Upper lobe of right lung (tissue), 1 donor: Measurements from ENCODE around the gene CNNM1. TPM values are rescaled to one million over a fixed set of nuclear protein-coding genes. Genes with fewer than 3 reads are reported as not detected.

ENCODE experiments used
- ATAC-seq: fragments of 200-7000 bp; cut with Tn5 transposase; one replicate; pipeline ENCODE4 v1.9.1; 2020; ENCODE audit warnings: mild to moderate bottlenecking, moderate library complexity
- DNase-seq: peaks from one replicate; pipeline ENCODE4 v3.0.0-alpha.2; 2020
- H3K27ac ChIP-seq: fragments of 200-600 bp; one replicate; pipeline ENCODE4 v1.8.0; 2022
- H3K27me3 ChIP-seq: fragments of 200-600 bp; one replicate; pipeline ENCODE4 v1.8.0; 2022; ENCODE audit warnings: mild to moderate bottlenecking
- H3K36me3 ChIP-seq: fragments of 200-600 bp; one replicate; pipeline ENCODE4 v1.8.0; 2022
- H3K4me1 ChIP-seq: fragments of 200-600 bp; one replicate; pipeline ENCODE4 v1.8.0; 2022
- H3K4me3 ChIP-seq: fragments of 200-600 bp; one replicate; pipeline ENCODE4 v1.8.0; 2022; ENCODE audit warnings: mild to moderate bottlenecking
- H3K9me3 ChIP-seq: fragments of 200-600 bp; one replicate; pipeline ENCODE4 v1.8.0; 2022
- intact Hi-C: fragments of 100-400 bp; cut with DNase I; formaldehyde crosslinking; loops from one replicate; pipeline ENCODE4 v1.11.0; 2022
- total RNA-seq: library from RNA; stranded (reverse); fragmentation: NEBNext Ultra II Directional; extraction: Animal tissue kit (Norgen Biotek cat#: 25700); gene quantifications from one replicate; pipeline ENCODE4 v1.2.1, GENCODE V29; 2021
- TF ChIP-seq, protein P1 (sequence below): fragments of 200-600 bp; IDR thresholded peaks from one replicate; pipeline ENCODE4 v1.8.0; 2022; ENCODE audit warnings: antibody characterized with exemption
- donor health status: DM: no; HTN: yes; CAD: no; lungs with severe emphysema.

CNNM1 gene
- total RNA-seq, 1 donor from 2014 or later: 0.69 TPM

DNA sequence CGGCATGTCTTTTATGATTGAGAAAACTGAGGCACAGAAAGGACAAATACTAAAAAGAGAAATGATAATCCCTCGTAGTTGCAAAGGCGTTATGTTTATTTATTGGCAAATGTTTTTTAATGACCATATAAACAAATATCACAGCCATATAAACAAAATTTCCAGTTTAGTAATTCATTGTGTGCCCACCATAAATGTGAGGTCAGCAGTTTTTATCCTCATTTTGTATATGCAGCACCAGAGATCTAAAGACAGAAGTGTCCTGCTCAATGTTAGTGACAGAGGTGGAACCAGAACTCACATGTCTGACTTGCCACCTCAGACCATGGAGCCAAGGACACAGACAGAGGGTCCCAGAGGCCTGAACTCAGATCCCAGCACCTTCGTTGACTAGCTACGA is 14.1 kb downstream of the CNNM1 start:
- no peaks in the 10 kb centered on the region for H3K36me3 ChIP-seq
- H3K27me3 ChIP-seq: no peaks in the 10 kb centered on the region
- DNase-seq: no peak
- intact Hi-C loops: no loop called here
- no peak overlapping the region for H3K4me3 ChIP-seq
- no peaks in the 10 kb centered on the region for H3K4me1 ChIP-seq
- no peak overlapping the region for H3K27ac ChIP-seq
- H3K9me3 ChIP-seq: no peaks in the 10 kb centered on the region
- no peak for ATAC-seq
- TF ChIP-seq, protein P1, sequence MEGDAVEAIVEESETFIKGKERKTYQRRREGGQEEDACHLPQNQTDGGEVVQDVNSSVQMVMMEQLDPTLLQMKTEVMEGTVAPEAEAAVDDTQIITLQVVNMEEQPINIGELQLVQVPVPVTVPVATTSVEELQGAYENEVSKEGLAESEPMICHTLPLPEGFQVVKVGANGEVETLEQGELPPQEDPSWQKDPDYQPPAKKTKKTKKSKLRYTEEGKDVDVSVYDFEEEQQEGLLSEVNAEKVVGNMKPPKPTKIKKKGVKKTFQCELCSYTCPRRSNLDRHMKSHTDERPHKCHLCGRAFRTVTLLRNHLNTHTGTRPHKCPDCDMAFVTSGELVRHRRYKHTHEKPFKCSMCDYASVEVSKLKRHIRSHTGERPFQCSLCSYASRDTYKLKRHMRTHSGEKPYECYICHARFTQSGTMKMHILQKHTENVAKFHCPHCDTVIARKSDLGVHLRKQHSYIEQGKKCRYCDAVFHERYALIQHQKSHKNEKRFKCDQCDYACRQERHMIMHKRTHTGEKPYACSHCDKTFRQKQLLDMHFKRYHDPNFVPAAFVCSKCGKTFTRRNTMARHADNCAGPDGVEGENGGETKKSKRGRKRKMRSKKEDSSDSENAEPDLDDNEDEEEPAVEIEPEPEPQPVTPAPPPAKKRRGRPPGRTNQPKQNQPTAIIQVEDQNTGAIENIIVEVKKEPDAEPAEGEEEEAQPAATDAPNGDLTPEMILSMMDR: no peak

DNA sequence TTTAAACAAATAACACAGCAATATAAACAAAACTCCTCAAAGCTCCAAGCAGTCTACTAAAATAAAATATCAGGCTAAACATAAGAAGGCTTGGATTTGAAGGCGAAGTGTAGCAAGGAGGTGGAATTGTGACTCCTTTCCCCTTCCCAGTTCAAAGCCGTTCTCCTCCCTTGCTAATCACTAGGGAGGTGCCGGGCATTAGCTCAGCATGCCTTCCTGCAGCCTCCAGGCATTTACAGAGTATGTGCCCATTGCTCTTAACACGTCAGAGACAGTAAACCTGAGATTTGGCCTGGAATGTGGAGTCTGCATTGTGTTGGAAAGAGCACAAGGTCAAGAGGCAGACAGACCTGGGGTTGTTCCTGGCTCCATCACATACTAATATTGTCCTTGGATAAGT is 15.6 kb downstream of the CNNM1 start:
- H3K9me3 ChIP-seq: no peaks in the 10 kb centered on the region
- intact Hi-C loops: no loop called here
- H3K36me3 ChIP-seq: no peaks in the 10 kb centered on the region
- ATAC-seq (no peak), DNase-seq (no peak)
- H3K4me1 ChIP-seq: no peaks in the 10 kb centered on the region
- TF ChIP-seq, protein P1: no peak
- H3K4me3 ChIP-seq: no peak overlapping the region
- H3K27ac ChIP-seq: no peak overlapping the region
- H3K27me3 ChIP-seq: no peaks in the 10 kb centered on the region

- no peak overlapping the region for H3K4me3 ChIP-seq
- no peaks in the 10 kb centered on the region for H3K4me1 ChIP-seq
- TF ChIP-seq, protein P1: no peak
- H3K27me3 ChIP-seq: no peaks in the 10 kb centered on the region
- intact Hi-C loops: no loop called here
- no peak for ATAC-seq
- H3K36me3 ChIP-seq: no peaks in the 10 kb centered on the region
- H3K27ac ChIP-seq: no peak overlapping the region
- H3K9me3 ChIP-seq: no peaks in the 10 kb centered on the region
- no peak for DNase-seq
Measured at GRCh38 chr10:99345350-99345749, 16.2 kb downstream of the CNNM1 start.

DNA sequence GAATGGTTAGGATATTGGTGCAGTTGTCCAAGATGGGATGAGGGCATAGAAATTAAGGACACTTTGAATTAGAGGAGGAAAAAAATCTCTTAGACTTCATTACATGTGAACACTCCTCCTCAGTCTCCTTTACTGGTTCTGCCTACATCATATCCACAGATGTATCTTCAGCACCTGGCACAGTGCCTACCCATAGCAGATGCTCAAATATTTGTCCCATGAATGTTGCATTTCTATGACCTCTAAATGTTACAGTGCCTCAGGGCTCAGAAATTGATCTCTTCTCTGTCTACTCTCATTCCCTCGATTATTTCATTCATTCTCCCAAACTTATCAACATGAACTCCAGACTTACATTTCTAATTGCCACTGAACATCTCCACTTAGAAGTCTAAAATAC is 17.1 kb downstream of the CNNM1 start:
- no peak for DNase-seq
- Histone ChIP-seq H3K27me3 (no peaks in the 10 kb centered on the region), H3K27ac (no peak overlapping the region), H3K36me3 (no peaks in the 10 kb centered on the region), H3K4me1 (no peaks in the 10 kb centered on the region), H3K4me3 (no peak overlapping the region), H3K9me3 (no peaks in the 10 kb centered on the region)
- ATAC-seq: no peak
- TF ChIP-seq, protein P1: no peak
- intact Hi-C loops: no loop called here

DNA sequence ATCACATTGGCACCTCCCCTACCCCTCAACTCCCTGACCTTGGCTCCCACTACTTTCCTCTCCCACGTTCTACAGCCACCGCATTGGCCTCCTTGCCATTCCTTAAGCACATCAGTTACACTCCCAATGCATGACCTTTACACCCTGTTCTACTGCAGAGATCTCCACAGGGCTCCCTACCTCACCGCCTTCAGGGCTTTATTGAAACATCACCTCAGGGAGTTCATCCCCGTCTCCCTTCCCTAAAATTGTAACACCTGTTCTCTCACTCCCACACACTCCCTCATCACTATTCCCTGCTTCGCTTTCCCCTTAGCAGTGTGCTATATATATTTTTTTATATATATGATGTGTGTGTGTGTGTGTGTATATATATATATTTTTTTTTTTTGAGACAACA is 18.5 kb downstream of the CNNM1 start:
- TF ChIP-seq, protein P1: no peak
- Histone ChIP-seq H3K36me3 (no peaks in the 10 kb centered on the region), H3K9me3 (no peaks in the 10 kb centered on the region), H3K27me3 (no peaks in the 10 kb centered on the region), H3K4me3 (no peak overlapping the region), H3K4me1 (no peaks in the 10 kb centered on the region), H3K27ac (no peak overlapping the region)
- ATAC-seq: no peak
- no peak for DNase-seq
- intact Hi-C loops: no loop called here

GRCh38 chr10:99353182-99353581 is 24.0 kb downstream of the CNNM1 start:
- no peaks in the 10 kb centered on the region for H3K4me1 ChIP-seq
- intact Hi-C loops: no loop called here
- ATAC-seq (no peak), DNase-seq (no peak)
- H3K27me3 ChIP-seq: no peaks in the 10 kb centered on the region
- H3K36me3 ChIP-seq: no peaks in the 10 kb centered on the region
- no peak overlapping the region for H3K4me3 ChIP-seq
- TF ChIP-seq, protein P1: no peak
- H3K27ac ChIP-seq: no peak overlapping the region
- H3K9me3 ChIP-seq: no peaks in the 10 kb centered on the region
